GM13976 (cell line): ENCODE results near the gene CLEC16A.
A peak's percentile ranks its signal among the peaks of the same experiment; 100 is the strongest.

Experiments used
- DNase-seq: peaks from one replicate; pipeline ENCODE4 v3.0.0; 2012; ENCODE audit warnings: low spot score
- in situ Hi-C: fragments of 300-500 bp; cut with MboI; formaldehyde crosslinking; loops from one replicate; pipeline ENCODE4 v1.12.0; 2022; ENCODE audit warnings: low sequenced_read_pairs, mixed read lengths, inconsistent platforms; ENCODE audit not compliant: unreplicated experiment
- TF ChIP-seq, protein P1 (sequence below): IDR thresholded peaks from 2 replicates; pipeline ENCODE4 v1.5.1; 2012; ENCODE audit warnings: borderline replicate concordance, mild to moderate bottlenecking; ENCODE audit not compliant: insufficient read depth; ENCODE audit errors: extremely low read depth, missing control alignments, control extremely low read depth

The CLEC16A gene

DNA sequence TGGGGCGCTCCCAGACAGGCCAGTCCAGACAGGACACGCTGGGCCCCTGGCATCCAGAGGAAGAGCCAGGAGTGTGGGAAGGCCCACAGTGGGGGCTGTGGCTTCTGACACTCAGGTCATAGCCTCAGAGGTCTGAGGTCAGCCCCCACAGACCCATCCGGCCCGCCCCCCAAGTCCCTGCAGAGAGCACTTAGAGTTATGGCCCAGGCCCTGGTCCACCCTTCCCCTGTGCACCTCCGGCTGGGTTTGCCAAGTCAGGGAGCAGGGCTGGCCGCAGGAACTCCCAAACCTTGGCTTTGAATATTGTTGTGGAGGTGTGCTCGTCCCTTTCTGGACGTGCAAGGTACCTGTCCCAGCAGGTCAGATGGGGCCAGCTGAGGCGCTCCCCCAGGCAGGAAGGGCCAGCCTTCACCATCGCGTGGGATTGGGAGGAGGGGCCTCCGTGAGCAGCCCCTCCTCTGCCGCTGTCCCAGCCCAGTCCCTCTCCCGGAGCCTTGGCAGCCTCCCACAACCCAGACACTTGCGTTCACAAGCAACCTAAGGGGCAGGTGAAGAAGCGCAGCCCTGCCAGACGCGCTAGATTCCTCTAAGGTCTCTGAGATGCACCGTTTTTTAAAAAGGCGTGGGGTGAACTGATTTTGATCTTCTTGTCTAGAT, 237.0 kb downstream of the CLEC16A start:
- DNase-seq, result no peak
- in situ Hi-C loops, result no loop called here
- TF ChIP-seq, protein P1, sequence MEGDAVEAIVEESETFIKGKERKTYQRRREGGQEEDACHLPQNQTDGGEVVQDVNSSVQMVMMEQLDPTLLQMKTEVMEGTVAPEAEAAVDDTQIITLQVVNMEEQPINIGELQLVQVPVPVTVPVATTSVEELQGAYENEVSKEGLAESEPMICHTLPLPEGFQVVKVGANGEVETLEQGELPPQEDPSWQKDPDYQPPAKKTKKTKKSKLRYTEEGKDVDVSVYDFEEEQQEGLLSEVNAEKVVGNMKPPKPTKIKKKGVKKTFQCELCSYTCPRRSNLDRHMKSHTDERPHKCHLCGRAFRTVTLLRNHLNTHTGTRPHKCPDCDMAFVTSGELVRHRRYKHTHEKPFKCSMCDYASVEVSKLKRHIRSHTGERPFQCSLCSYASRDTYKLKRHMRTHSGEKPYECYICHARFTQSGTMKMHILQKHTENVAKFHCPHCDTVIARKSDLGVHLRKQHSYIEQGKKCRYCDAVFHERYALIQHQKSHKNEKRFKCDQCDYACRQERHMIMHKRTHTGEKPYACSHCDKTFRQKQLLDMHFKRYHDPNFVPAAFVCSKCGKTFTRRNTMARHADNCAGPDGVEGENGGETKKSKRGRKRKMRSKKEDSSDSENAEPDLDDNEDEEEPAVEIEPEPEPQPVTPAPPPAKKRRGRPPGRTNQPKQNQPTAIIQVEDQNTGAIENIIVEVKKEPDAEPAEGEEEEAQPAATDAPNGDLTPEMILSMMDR, result no peak

DNA sequence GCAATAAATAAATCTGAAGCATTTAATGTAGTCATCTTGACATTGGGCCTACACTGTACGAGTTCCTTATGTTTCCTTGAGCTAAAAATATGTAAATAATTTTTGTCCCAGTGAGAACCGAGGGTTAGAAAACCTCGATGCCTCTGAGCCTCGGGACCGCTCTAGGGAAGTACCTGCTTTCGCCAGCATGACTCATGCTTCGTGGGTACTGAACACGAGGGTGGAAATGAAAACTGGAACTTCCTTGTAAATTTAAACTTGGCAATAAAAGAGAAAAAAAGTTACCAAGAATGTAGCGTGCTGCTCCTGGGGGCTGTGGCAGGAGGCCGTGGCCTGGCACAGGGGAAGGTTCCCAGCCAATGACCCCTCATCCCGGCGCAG, 237.5 kb downstream of the CLEC16A start:
- in situ Hi-C loops, result no loop called here

DNA sequence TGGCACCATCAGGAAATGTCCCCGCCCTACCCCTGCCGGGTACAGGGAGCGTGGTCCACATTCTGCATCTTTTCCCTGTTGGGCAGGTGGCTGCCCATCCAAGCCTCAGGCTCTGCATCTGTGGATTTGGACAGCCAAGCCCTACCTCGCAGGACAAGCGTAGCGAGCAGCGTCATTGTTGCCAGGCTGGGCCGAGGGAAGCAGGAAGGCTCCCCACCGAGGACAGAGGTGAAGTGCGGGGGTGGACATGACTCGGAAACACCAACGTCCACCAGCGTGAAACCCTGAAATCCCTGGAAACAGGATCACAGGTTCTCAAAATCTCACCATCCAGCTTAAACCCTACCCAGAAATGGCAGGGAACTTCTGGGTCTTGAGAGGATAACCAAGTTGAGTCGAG, 238.0 kb downstream of the CLEC16A start:
- no peak for DNase-seq
- in situ Hi-C loops, result no loop called here
- TF ChIP-seq, protein P1, result no peak

More for the DNA sequence above, 237.5 kb downstream of the CLEC16A start:
- TF ChIP-seq, protein P1, result no peak
- no peak for DNase-seq

DNA sequence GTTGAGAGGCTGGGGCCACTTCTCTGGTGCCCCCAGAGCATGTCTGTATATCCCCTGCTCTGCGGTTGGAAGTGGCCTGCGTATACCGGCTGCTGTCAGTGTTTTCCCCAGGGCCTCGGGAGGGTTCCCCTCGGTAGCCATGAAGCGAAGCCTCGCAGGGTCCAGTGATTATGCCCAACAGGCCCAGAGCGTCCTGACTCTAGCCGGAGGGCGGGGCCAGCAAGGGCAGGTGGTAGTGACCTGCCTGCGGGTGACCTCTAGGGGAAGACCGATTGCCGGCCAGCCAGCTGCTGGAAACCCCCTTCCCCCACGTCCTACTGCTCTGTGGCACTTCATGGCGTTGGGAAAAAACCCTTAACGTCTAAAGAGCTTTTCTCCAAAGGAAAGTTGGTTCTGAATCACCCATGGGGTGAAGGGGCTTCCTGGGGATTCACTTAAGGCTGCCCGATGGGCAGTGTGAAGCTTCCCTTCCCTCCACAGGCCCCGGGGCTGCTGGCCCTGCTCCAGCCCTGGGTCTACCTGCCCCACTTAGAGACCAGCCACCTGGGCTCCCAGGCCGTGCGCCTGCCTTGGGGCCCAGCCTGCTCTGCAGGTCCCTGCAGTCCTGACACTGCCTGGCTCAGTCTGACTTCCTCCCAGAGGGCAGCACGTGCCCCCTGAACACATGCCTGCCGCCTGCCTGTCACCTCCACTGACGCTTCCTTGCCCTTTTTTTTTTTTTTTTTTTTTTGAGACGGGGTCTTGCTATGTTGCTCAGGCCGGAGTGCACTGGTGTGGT, 238.9 kb downstream of the CLEC16A start:
- DNase-seq, result peak; percentile 85
- in situ Hi-C loops, result no loop called here
- TF ChIP-seq, protein P1, result peak; percentile 28

DNA sequence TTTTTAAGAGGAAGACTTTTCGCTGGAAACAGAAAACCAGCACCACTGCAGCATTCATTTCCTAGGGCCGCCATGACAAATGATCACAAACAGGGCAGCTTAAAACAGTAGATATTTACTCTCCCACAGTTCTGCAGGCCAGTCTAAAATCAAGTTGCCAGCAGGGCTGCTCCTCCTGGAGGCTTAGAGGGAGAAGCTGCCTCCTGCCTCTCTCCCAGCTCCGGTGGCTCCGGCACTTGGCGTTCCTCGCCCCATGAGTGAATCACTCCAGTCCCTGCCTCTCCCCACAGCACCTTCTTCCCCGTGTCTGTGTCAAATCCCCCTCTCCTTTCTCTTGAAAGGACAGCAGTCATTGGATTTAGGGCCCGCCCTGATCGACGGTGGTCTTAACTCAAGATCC, 239.6 kb downstream of the CLEC16A start:
- TF ChIP-seq, protein P1, result no peak
- in situ Hi-C loops, result no loop called here
- DNase-seq, result no peak

DNA sequence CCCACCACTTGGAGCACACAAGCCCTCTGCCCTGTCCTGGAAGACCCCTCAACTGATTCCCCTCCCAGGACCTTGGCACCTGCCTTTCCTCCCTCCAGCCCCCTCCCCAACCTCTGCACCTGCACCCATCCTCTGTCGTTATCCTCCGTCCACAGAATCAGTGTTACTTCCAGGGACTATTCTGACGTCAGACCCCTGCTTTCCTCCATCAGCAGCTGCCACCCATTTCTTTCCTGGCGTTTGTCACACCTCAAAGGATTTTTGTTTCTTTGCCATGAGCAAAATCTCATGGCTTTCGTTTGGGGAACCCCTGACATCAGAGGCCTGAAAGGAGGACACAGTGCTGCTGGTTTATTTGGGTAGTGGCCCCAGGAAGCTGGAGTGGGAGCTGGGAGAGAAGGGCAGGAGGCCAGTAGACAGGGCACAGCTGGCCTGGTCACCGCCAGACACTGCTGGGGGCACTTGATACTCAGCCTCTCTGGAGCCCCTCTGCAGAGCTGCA, 243.2 kb downstream of the CLEC16A start:
- in situ Hi-C loops, result no loop called here
- DNase-seq, result no peak
- TF ChIP-seq, protein P1, result no peak
